Measurements from ENCODE around the gene LARGE1.

DNA sequence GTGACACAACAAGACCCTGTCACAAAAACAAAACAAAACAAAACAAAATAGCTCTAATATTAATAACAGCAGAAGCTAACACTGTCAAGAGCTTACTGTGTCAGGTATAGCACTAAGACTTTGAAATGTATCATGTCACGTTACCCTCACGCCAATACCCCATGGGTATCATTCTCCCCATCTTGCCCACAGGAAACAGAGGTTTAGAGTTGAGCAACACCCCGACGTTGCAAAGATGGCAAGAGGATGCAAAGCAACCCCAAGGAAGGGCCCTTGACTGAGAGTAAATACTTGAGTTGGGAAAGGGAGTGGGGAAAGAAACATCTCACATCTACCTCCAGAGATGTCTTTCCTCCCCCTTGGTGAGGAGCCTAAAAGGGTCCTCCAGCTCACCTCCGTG is 366.8 kb downstream of the LARGE1 start:
- TF ChIP-seq, protein P1, sequence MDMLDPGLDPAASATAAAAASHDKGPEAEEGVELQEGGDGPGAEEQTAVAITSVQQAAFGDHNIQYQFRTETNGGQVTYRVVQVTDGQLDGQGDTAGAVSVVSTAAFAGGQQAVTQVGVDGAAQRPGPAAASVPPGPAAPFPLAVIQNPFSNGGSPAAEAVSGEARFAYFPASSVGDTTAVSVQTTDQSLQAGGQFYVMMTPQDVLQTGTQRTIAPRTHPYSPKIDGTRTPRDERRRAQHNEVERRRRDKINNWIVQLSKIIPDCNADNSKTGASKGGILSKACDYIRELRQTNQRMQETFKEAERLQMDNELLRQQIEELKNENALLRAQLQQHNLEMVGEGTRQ (IDR thresholded peaks at IDR 0.05; ENCODE audit: low read length), result no peak
- TF ChIP-seq CREB1 (IDR thresholded peaks at IDR 0.05), result no peak
- TF ChIP-seq MAFK (IDR thresholded peaks at IDR 0.05; ENCODE audit: low read depth, low read length), result no peak
- no peak for TF ChIP-seq POLR2AphosphoS5 (IDR thresholded peaks at IDR 0.05; ENCODE audit: low read depth, low read length)
- TF ChIP-seq CTCF (IDR thresholded peaks at IDR 0.05; ENCODE audit: control extremely low read depth in 1 of 3, insufficient read depth in 1 of 3, low read depth in 1 of 3, low read length in 3 of 3), result no peak
- TF ChIP-seq NRF1 (IDR thresholded peaks at IDR 0.05; ENCODE audit: low read depth, low read length), result no peak
- no peak for TF ChIP-seq ZNF274 (IDR thresholded peaks at IDR 0.05; ENCODE audit: borderline replicate concordance, extremely low read depth, low read length)
- TF ChIP-seq CEBPB (IDR thresholded peaks at IDR 0.05; ENCODE audit: low read depth, low read length), result no peak
- no peak for TF ChIP-seq JUND (IDR thresholded peaks at IDR 0.05; ENCODE audit: low read length)
- no peak for TF ChIP-seq CBX8 (IDR thresholded peaks at IDR 0.05; ENCODE audit: borderline replicate concordance, low read depth, low read length)
